ENCODE results near the gene SPAG17. TPM values are rescaled to one million over a fixed set of nuclear protein-coding genes. Genes with fewer than 3 reads are reported as not detected.

The SPAG17 gene
- polyA plus RNA-seq, 1 donor (not counting 4 experiments of a cell fraction or from before 2014, with no cell fraction given) = 0.52 TPM

- FAIRE-seq (no peak), DNase-seq (ENCODE audit: low read depth, low spot score) (no peak)
- no peak for TF ChIP-seq EZH2 (IDR thresholded peaks at IDR 0.05; ENCODE audit: low read length)
- no peak for TF ChIP-seq CTCF (optimal IDR thresholded peaks at IDR 0.05 in 1 of 3, IDR thresholded peaks at IDR 0.05 in 1 of 3, conservative IDR thresholded peaks at IDR 0.05 in 1 of 3; ENCODE audit: extremely low read depth in 1 of 3, insufficient read depth in 2 of 3, low read length in 3 of 3)
- dilution Hi-C loops (cut with MboI; ENCODE audit: extremely low pct_ligation_motif_present, low sequenced_read_pairs) = no loop called here
- no peaks in the 10 kb centered on the region for H3K36me3 ChIP-seq (ENCODE audit: control insufficient read depth in 2 of 2, extremely low read depth in 1 of 2, insufficient read depth in 2 of 2, low read length in 2 of 2)
- no peaks in the 10 kb centered on the region for H3K9me1 ChIP-seq (ENCODE audit: control insufficient read depth, extremely low read depth, insufficient read depth, low read length)
- H3K4me3 ChIP-seq (ENCODE audit: control insufficient read depth in 2 of 3, extremely low read depth in 1 of 3, insufficient read depth in 2 of 3, low read depth in 1 of 3, low read length in 3 of 3) = no peak overlapping the region
- H4K20me1 ChIP-seq (ENCODE audit: control insufficient read depth, extremely low read depth, insufficient read depth, low read length) = no peaks in the 10 kb centered on the region
- H3K27me3 ChIP-seq (ENCODE audit: control insufficient read depth, extremely low read depth, insufficient read depth, low read length) = no peaks in the 10 kb centered on the region
- H3K27ac ChIP-seq (ENCODE audit: control insufficient read depth, insufficient read depth, low read length) = no peak overlapping the region
- H3K4me2 ChIP-seq (ENCODE audit: control insufficient read depth, extremely low read depth, insufficient read depth, low read depth, low read length) = no peak overlapping the region
- no peaks in the 10 kb centered on the region for H3K9me3 ChIP-seq (ENCODE audit: control insufficient read depth, low read depth, low read length)
- no peaks in the 10 kb centered on the region for H3K79me2 ChIP-seq (ENCODE audit: control insufficient read depth, insufficient read depth, low read length)
- H3K9ac ChIP-seq (ENCODE audit: control insufficient read depth, extremely low read depth, insufficient read depth, low read length) = no peak overlapping the region
- H3K4me1 ChIP-seq (ENCODE audit: control insufficient read depth, extremely low read depth, insufficient read depth, low read length) = no peaks in the 10 kb centered on the region
- no peak overlapping the region for H2AFZ ChIP-seq (ENCODE audit: control insufficient read depth, low read length)
These were observed 137.9 kb downstream of the SPAG17 start for GRCh38 chr1:118047006-118047649.

GRCh38 chr1:118043624-118044023 lies 141.4 kb downstream of the SPAG17 start:
- Histone ChIP-seq H3K9me3 (ENCODE audit: control insufficient read depth, low read depth, low read length) (no peaks in the 10 kb centered on the region), H3K4me3 (ENCODE audit: control insufficient read depth in 2 of 3, extremely low read depth in 1 of 3, insufficient read depth in 2 of 3, low read depth in 1 of 3, low read length in 3 of 3) (no peak overlapping the region), H3K27ac (ENCODE audit: control insufficient read depth, insufficient read depth, low read length) (no peak overlapping the region), H3K9me1 (ENCODE audit: control insufficient read depth, extremely low read depth, insufficient read depth, low read length) (no peaks in the 10 kb centered on the region), H3K36me3 (ENCODE audit: control insufficient read depth in 2 of 2, extremely low read depth in 1 of 2, insufficient read depth in 2 of 2, low read length in 2 of 2) (no peaks in the 10 kb centered on the region), H3K27me3 (ENCODE audit: control insufficient read depth, extremely low read depth, insufficient read depth, low read length) (no peaks in the 10 kb centered on the region), H3K9ac (ENCODE audit: control insufficient read depth, extremely low read depth, insufficient read depth, low read length) (no peak overlapping the region), H3K4me1 (ENCODE audit: control insufficient read depth, extremely low read depth, insufficient read depth, low read length) (no peaks in the 10 kb centered on the region), H2AFZ (ENCODE audit: control insufficient read depth, low read length) (no peak overlapping the region), H3K79me2 (ENCODE audit: control insufficient read depth, insufficient read depth, low read length) (no peaks in the 10 kb centered on the region), H3K4me2 (ENCODE audit: control insufficient read depth, extremely low read depth, insufficient read depth, low read depth, low read length) (no peak overlapping the region), H4K20me1 (ENCODE audit: control insufficient read depth, extremely low read depth, insufficient read depth, low read length) (no peaks in the 10 kb centered on the region)
- no peak for TF ChIP-seq CTCF (optimal IDR thresholded peaks at IDR 0.05 in 1 of 3, IDR thresholded peaks at IDR 0.05 in 1 of 3, conservative IDR thresholded peaks at IDR 0.05 in 1 of 3; ENCODE audit: extremely low read depth in 1 of 3, insufficient read depth in 2 of 3, low read length in 3 of 3)
- no peak for TF ChIP-seq EZH2 (IDR thresholded peaks at IDR 0.05; ENCODE audit: low read length)
- dilution Hi-C loops (cut with MboI; ENCODE audit: extremely low pct_ligation_motif_present, low sequenced_read_pairs) = no loop called here
- FAIRE-seq = no peak
- no peak for DNase-seq (ENCODE audit: low read depth, low spot score)
